ENCODE data around the gene FKBP8. TPM values are rescaled to one million over a fixed set of nuclear protein-coding genes. Genes with fewer than 3 reads are reported as not detected.
"Not testable (repeated sequence)": the region's sequence is repeated elsewhere in the genome, so short reads cannot be mapped to it uniquely, and the experiment has no call there.

FKBP8 gene
- total RNA-seq, 1 donor from 2014 or later: 250 TPM

- DNase-seq (ENCODE audit: low spot score in 2 of 2, unreplicated experiment in 2 of 2): peak; percentile 82 to 85
- no peak for TF ChIP-seq CTCF (IDR thresholded peaks at IDR 0.05; ENCODE audit: unreplicated experiment)
- Mint-ChIP-seq H3K36me3 (peaks cover 2% of the 10 kb centered on the region), H3K4me3 (peak within 1 kb of the TSS; percentile 91), H3K4me1 (peaks cover 8% of the 10 kb centered on the region), H3K27ac (peak within 1 kb of the TSS; percentile 98), H3K9me3 (no peaks in the 10 kb centered on the region), H3K27me3 (ENCODE audit: low read depth) (no peaks in the 10 kb centered on the region)
These were observed 14.2 kb upstream of the FKBP8 start, which contains the start of gene KXD1 for GRCh38 chr19:18557411-18558201. Gene KXD1 (plus strand): TSS chr19:18557870. CDS start chr19:18562057, 4,187 bp downstream.

GRCh38 chr19:18551631-18552030 is 8.3 kb upstream of the FKBP8 start:
- Mint-ChIP-seq H3K4me3 (no peak overlapping the region), H3K36me3 (no peaks in the 10 kb centered on the region), H3K4me1 (no peaks in the 10 kb centered on the region), H3K9me3 (no peaks in the 10 kb centered on the region), H3K27me3 (ENCODE audit: low read depth) (no peaks in the 10 kb centered on the region), H3K27ac (no peak overlapping the region)
- DNase-seq (ENCODE audit: low spot score in 2 of 2, unreplicated experiment in 2 of 2): no peak
- no peak for TF ChIP-seq CTCF (IDR thresholded peaks at IDR 0.05; ENCODE audit: unreplicated experiment)

GRCh38 chr19:18543814-18544475 is 572 bp upstream of the FKBP8 start:
- peak overlapping the region; percentile 72 for H3K4me3 Mint-ChIP-seq
- no peak for DNase-seq (ENCODE audit: low spot score in 2 of 2, unreplicated experiment in 2 of 2)
- H3K9me3 Mint-ChIP-seq: no peaks in the 10 kb centered on the region
- no peaks in the 10 kb centered on the region for H3K36me3 Mint-ChIP-seq
- peak overlapping the region; percentile 71 for H3K27ac Mint-ChIP-seq
- peaks cover 10% of the 10 kb centered on the region for H3K4me1 Mint-ChIP-seq
- no peak for TF ChIP-seq CTCF (IDR thresholded peaks at IDR 0.05; ENCODE audit: unreplicated experiment)
- H3K27me3 Mint-ChIP-seq (ENCODE audit: low read depth): no peaks in the 10 kb centered on the region

- Mint-ChIP-seq H3K27me3 (ENCODE audit: low read depth) (no peaks in the 10 kb centered on the region), H3K4me3 (peak overlapping the region; percentile 83), H3K36me3 (no peaks in the 10 kb centered on the region), H3K9me3 (no peaks in the 10 kb centered on the region), H3K4me1 (peaks cover 10% of the 10 kb centered on the region), H3K27ac (peak overlapping the region; percentile 86)
- no peak for DNase-seq (ENCODE audit: low spot score in 2 of 2, unreplicated experiment in 2 of 2)
- TF ChIP-seq CTCF (IDR thresholded peaks at IDR 0.05; ENCODE audit: unreplicated experiment): no peak
These were observed 1.1 kb downstream of the FKBP8 start for GRCh38 chr19:18541992-18542940.

- Mint-ChIP-seq H3K4me3 (peak overlapping the region; percentile 30), H3K27ac (no peak overlapping the region), H3K9me3 (no peaks in the 10 kb centered on the region), H3K4me1 (peaks cover 10% of the 10 kb centered on the region), H3K27me3 (ENCODE audit: low read depth) (no peaks in the 10 kb centered on the region), H3K36me3 (peaks cover 5% of the 10 kb centered on the region)
- no peak for TF ChIP-seq CTCF (IDR thresholded peaks at IDR 0.05; ENCODE audit: unreplicated experiment)
- no peak for DNase-seq (ENCODE audit: low spot score in 2 of 2, unreplicated experiment in 2 of 2)
These were observed 1.9 kb downstream of the FKBP8 start for GRCh38 chr19:18541258-18541991.

- H3K4me1 Mint-ChIP-seq; H3K4me3 Mint-ChIP-seq; DNase-seq (ENCODE audit: low spot score in 2 of 2, unreplicated experiment in 2 of 2); H3K27me3 Mint-ChIP-seq (ENCODE audit: low read depth); H3K9me3 Mint-ChIP-seq; H3K27ac Mint-ChIP-seq: not testable (repeated sequence)
- peaks cover 13% of the 10 kb centered on the region for H3K36me3 Mint-ChIP-seq
These were observed 3.2 kb downstream of the FKBP8 start for GRCh38 chr19:18540200-18540599.

Measured in mesothelial cell of epicardium (in vitro differentiated cells).